Spleen (tissue), 11 donors: ENCODE data around the gene PDE6C. TPM values are rescaled to one million over a fixed set of nuclear protein-coding genes. Genes with fewer than 3 reads are reported as not detected.

ENCODE experiments used
- DNase-seq: peaks from one replicate; pipeline ENCODE4 v3.0.0-alpha.2; 2020
- H3K27ac ChIP-seq, 8 donors: fragments of 200-600 bp; sonication (generic) in 7 of 8; 1 replicate in 4 of 8; 2 replicates in 4 of 8; pipeline versions ENCODE4 v1.5.0 to v1.8.0; 2016 to 2021; ENCODE audit warnings: inconsistent platforms in 4 of 8, mild to moderate bottlenecking in 4 of 8, moderate library complexity in 1 of 8
- H3K27me3 ChIP-seq, 7 donors: fragments of 200-600 bp; sonication (generic) in 6 of 7; replicated peaks in 1 of 7; 1 replicate in 4 of 7; 2 replicates in 3 of 7; pipeline versions ENCODE4 v1.5.0 to v1.8.0; 2016 to 2021; ENCODE audit warnings: inconsistent platforms in 3 of 7, mild to moderate bottlenecking in 1 of 7
- H3K36me3 ChIP-seq, 6 donors: fragments of 200-600 bp; sonication (generic) in 5 of 6; 1 replicate in 4 of 6; 2 replicates in 2 of 6; pipeline versions ENCODE4 v1.5.0 to v1.8.0; 2016 to 2021; ENCODE audit warnings: inconsistent platforms in 2 of 6
- H3K4me1 ChIP-seq, 6 donors: fragments of 200-600 bp; sonication (generic) in 5 of 6; 1 replicate in 3 of 6; 2 replicates in 3 of 6; pipeline versions ENCODE4 v1.5.0 to v1.8.0; 2016 to 2021; ENCODE audit warnings: inconsistent platforms in 3 of 6
- H3K4me3 ChIP-seq, 8 donors: fragments of 200-600 bp; sonication (generic) in 7 of 8; 1 replicate in 4 of 8; 2 replicates in 4 of 8; pipeline versions ENCODE4 v1.5.0 to v1.8.0; 2016 to 2021; ENCODE audit warnings: inconsistent platforms in 4 of 8, mild to moderate bottlenecking in 4 of 8, moderate library complexity in 2 of 8
- H3K9me3 ChIP-seq, 8 donors: fragments of 200-600 bp; sonication (generic) in 7 of 8; 1 replicate in 4 of 8; 2 replicates in 4 of 8; pipeline versions ENCODE4 v1.5.0 to v1.8.0; 2016 to 2021; ENCODE audit warnings: inconsistent platforms in 4 of 8
- POLR2A ChIP-seq, 3 donors: fragments of 450-650 bp; IDR thresholded peaks; one replicate each; pipeline ENCODE4 v1.5.1; 2017; ENCODE audit warnings: antibody characterized with exemption in 3 of 3, mild to moderate bottlenecking in 1 of 3
- POLR2AphosphoS5 ChIP-seq, 3 donors: sonication (generic); formaldehyde crosslinking; IDR thresholded peaks; one replicate each; pipeline ENCODE4 v1.5.1; 2017; ENCODE audit warnings: antibody characterized with exemption in 3 of 3
- WGBS, 5 donors: extraction: QIAGEN DNeasy Blood & Tissue Kit in 3 of 5; methylation state at CpG; one replicate each; pipeline versions ENCODE4 v1.1.5 to v1.1.7; 2013 to 2018; 5-methylcytosine and 5-hydroxymethylcytosine counted together
- intact Hi-C: fragments of 100-400 bp; cut with DNase I; formaldehyde crosslinking; loops from one replicate; pipeline ENCODE4 v1.15.0; 2023; ENCODE audit warnings: low total_unique reads
- polyA plus RNA-seq, 3 donors: library from polyadenylated mRNA; stranded (reverse); fragments of 200-250 nt; gene quantifications; one replicate each; pipeline ENCODE4 v1.2.1, GENCODE V29; 2013
- total RNA-seq, 7 donors: library from RNA; depleted of rRNA in 3 of 7; stranded (reverse); fragments of >200 nt in 3 of 7; fragmentation: NEBNext Ultra II Directional in 4 of 7; extraction: Animal tissue kit (Norgen Biotek cat#: 25700) in 4 of 7; gene quantifications; one replicate each; pipeline versions ENCODE4 v1.1.0 to v1.2.1, GENCODE V29; 2016 to 2021
- TF ChIP-seq, protein P1 (sequence below), 11 experiments: fragments of 200-600 bp in 7 of 11; fragments of 450-650 bp in 4 of 11; sonication (generic) in 4 of 11; IDR thresholded peaks in 8 of 11; conservative IDR thresholded peaks in 3 of 11; 1 replicate in 7 of 11; 2 replicates in 4 of 11; pipeline versions ENCODE4 v1.4.0 to v1.8.0; 2016 to 2021; ENCODE audit warnings: antibody characterized with exemption in 11 of 11, inconsistent platforms in 4 of 11, mild to moderate bottlenecking in 1 of 11
- donor health status: healthy with polysubstance abuse.
- donor health status: DM: no; HTN: no; CAD: no; lungs with moderate emphysema.
- donor health status: DM: no; HTN: no; CAD: no.
- donor health status: Bipolar disorder and iron deficiency.
- donor health status: healthy.
- donor health status: DM: no; HTN: no; CAD: no.
- donor health status: DM: yes; HTN: yes; CAD: no.

PDE6C gene
- total and polyA plus RNA-seq, 10 donors: not detected

DNA sequence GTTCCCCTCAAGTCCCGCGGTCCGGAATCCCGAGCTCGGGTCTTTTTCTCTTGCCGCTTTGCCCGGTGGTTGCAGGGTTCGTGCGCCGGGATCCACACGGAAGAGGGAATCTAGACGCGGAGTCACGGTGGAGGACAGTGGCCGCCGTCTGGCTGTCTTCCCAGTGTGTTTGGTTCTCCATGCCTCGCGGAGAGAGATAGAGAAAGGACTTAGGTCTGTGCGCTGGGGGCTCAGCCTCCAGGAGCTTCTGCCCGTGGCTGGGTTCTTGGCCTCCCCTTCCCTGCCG is 44.3 kb upstream of the PDE6C start:
- WGBS, 5 donors: 15 to 22% (median 16%) methylated on average over 18 to 21 of the region's 21 CpGs
- peaks cover 0 to 87% (median 40%) of the 10 kb centered on the region in 7 donors for H3K27me3 ChIP-seq
- H3K4me3 ChIP-seq: no peak overlapping the region
- H3K4me1 ChIP-seq: peaks cover 3 to 38% (median 17%) of the 10 kb centered on the region in 6 donors
- intact Hi-C loops: no loop called here
- no peaks in the 10 kb centered on the region for H3K9me3 ChIP-seq
- no peak for TF ChIP-seq POLR2A (IDR thresholded peaks at IDR 0.05)
- H3K36me3 ChIP-seq: no peaks in the 10 kb centered on the region
- DNase-seq: no peak
- H3K27ac ChIP-seq: no peak overlapping the region

DNA sequence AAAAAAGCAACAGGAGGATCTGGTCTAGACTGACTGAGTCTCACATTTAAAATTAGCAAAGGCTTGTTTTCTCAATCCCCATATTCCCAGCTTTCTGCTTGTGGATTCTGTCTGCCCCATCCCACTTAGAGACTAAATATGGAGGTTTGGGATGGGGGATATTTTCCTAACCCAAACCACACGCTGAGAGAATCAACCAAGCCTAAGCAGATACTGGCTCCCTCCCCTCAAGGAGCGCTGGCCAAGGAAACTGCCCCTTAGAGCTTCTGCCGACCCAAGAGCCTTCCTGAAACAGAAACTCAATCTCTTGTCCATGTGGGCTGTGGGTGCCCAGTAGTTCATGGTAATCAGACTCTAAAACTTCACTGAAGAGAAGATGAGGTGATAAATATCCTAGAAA is 42.0 kb upstream of the PDE6C start:
- H3K4me3 ChIP-seq: no peak overlapping the region
- no peaks in the 10 kb centered on the region for H3K9me3 ChIP-seq
- peaks cover 0 to 78% (median 40%) of the 10 kb centered on the region in 7 donors for H3K27me3 ChIP-seq
- intact Hi-C loops: no loop called here
- H3K36me3 ChIP-seq: no peaks in the 10 kb centered on the region
- no peak for DNase-seq
- no peak overlapping the region for H3K27ac ChIP-seq
- peaks cover 3 to 47% (median 27%) of the 10 kb centered on the region in 6 donors for H3K4me1 ChIP-seq
- 68 to 79% (median 75%) methylated on average over 3 of the region's 3 CpGs for WGBS, 5 donors
- TF ChIP-seq, protein P1, sequence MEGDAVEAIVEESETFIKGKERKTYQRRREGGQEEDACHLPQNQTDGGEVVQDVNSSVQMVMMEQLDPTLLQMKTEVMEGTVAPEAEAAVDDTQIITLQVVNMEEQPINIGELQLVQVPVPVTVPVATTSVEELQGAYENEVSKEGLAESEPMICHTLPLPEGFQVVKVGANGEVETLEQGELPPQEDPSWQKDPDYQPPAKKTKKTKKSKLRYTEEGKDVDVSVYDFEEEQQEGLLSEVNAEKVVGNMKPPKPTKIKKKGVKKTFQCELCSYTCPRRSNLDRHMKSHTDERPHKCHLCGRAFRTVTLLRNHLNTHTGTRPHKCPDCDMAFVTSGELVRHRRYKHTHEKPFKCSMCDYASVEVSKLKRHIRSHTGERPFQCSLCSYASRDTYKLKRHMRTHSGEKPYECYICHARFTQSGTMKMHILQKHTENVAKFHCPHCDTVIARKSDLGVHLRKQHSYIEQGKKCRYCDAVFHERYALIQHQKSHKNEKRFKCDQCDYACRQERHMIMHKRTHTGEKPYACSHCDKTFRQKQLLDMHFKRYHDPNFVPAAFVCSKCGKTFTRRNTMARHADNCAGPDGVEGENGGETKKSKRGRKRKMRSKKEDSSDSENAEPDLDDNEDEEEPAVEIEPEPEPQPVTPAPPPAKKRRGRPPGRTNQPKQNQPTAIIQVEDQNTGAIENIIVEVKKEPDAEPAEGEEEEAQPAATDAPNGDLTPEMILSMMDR (IDR thresholded peaks at IDR 0.05 in 8 of 11, conservative IDR thresholded peaks at IDR 0.05 in 3 of 11): no peak
- TF ChIP-seq POLR2AphosphoS5 (IDR thresholded peaks at IDR 0.05) (no peak), POLR2A (IDR thresholded peaks at IDR 0.05) (no peak)

GRCh38 chr10:93572606-93573005 is 39.7 kb upstream of the PDE6C start:
- Histone ChIP-seq H3K27me3 (peaks cover 0 to 56% (median 23%) of the 10 kb centered on the region in 7 donors), H3K4me3 (no peak overlapping the region), H3K36me3 (no peaks in the 10 kb centered on the region), H3K9me3 (no peaks in the 10 kb centered on the region), H3K27ac (no peak overlapping the region), H3K4me1 (peaks cover 0 to 26% (median 14%) of the 10 kb centered on the region in 6 donors)
- intact Hi-C loops: no loop called here
- TF ChIP-seq POLR2AphosphoS5 (IDR thresholded peaks at IDR 0.05) (no peak), POLR2A (IDR thresholded peaks at IDR 0.05) (no peak)
- TF ChIP-seq, protein P1 (IDR thresholded peaks at IDR 0.05 in 8 of 11, conservative IDR thresholded peaks at IDR 0.05 in 3 of 11): no peak
- no peak for DNase-seq
- 40 to 90% (median 63%) methylated on average over 2 of the region's 2 CpGs for WGBS, 5 donors

GRCh38 chr10:93573051-93573909 is 39.1 kb upstream of the PDE6C start:
- Histone ChIP-seq H3K36me3 (no peaks in the 10 kb centered on the region), H3K4me3 (no peak overlapping the region), H3K27me3 (peaks cover 0 to 53% (median 16%) of the 10 kb centered on the region in 7 donors), H3K9me3 (no peaks in the 10 kb centered on the region), H3K4me1 (peaks cover 0 to 19% (median 12%) of the 10 kb centered on the region in 6 donors), H3K27ac (no peak overlapping the region)
- no peak for DNase-seq
- 14 to 23% (median 18%) methylated on average over 10 of the region's 10 CpGs for WGBS, 5 donors
- TF ChIP-seq POLR2AphosphoS5 (IDR thresholded peaks at IDR 0.05): no peak
- TF ChIP-seq POLR2A (IDR thresholded peaks at IDR 0.05): no peak
- TF ChIP-seq, protein P1 (IDR thresholded peaks at IDR 0.05 in 8 of 11, conservative IDR thresholded peaks at IDR 0.05 in 3 of 11): no peak
- intact Hi-C loops: no loop called here
